SK-N-MC (cell line): ENCODE data around the gene AGAP1.

Experiments
- DNase-seq: peaks from one replicate; pipeline ENCODE4 v3.0.0-alpha.2; 2011; ENCODE audit warnings: low read depth, low spot score
- H3K27ac ChIP-seq: fragments of 200-600 bp; sonication (generic); 2 replicates; pipeline ENCODE4 v1.5.1; 2016; ENCODE audit warnings: mixed run types
- H3K36me3 ChIP-seq: fragments of 200-600 bp; sonication (generic); 2 replicates; pipeline ENCODE4 v1.6.1; 2017; ENCODE audit warnings: antibody characterized with exemption, low read length, mixed read lengths; ENCODE audit not compliant: insufficient read depth
- H3K4me3 ChIP-seq: fragments of 200-600 bp; sonication (generic); 2 replicates; pipeline ENCODE4 v1.5.1; 2016
- H3K9ac ChIP-seq: fragments of 200-600 bp; sonication (generic); 2 replicates; pipeline ENCODE4 v1.8.0; 2017; ENCODE audit warnings: mixed run types, mixed read lengths; ENCODE audit not compliant: insufficient read length
- H3K9me3 ChIP-seq: fragments of 200-600 bp; sonication (generic); 2 replicates; pipeline ENCODE4 v1.6.1; 2017; ENCODE audit warnings: low read depth, mild to moderate bottlenecking, antibody characterized with exemption, low read length, moderate library complexity, mixed read lengths
- EZH2 ChIP-seq: fragments of 200-600 bp; sonication (generic); IDR thresholded peaks from one replicate; pipeline ENCODE4 v1.6.1; 2017; ENCODE audit warnings: antibody characterized with exemption
- FOXP2 ChIP-seq: optimal IDR thresholded peaks from 2 replicates; pipeline ENCODE3; 2011; ENCODE audit warnings: mild to moderate bottlenecking, moderate library complexity; ENCODE audit not compliant: insufficient read depth; ENCODE audit errors: extremely low read length, control extremely low read depth
- POLR2AphosphoS5 ChIP-seq: IDR thresholded peaks from 2 replicates; pipeline ENCODE4 v1.6.1; 2012; ENCODE audit warnings: mild to moderate bottlenecking, low read depth, low read length, borderline replicate concordance

Gene AGAP1

DNA sequence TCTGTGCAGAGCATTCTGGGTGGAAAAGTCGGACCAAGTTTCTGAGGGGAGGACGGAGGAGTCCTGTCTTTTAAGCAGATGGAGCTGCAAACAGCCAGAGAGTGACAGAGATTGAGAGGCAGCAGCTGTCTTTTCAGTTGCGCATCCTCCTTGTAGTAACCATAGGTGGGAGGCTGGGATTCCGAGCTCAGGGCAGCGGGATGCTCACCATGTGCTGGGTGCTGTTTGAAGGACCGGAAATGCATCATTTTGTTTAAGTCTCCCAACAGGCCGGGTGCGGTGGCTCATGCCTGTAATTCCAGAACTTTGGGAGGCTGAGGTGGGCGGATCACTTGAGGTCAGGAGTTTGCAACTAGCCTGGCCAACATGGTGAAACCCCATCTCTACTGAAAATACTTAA lies 93.4 kb downstream of the AGAP1 start:
- H3K9me3 ChIP-seq: no peaks in the 10 kb centered on the region
- H3K4me3 ChIP-seq: no peak overlapping the region
- H3K27ac ChIP-seq: no peak overlapping the region
- TF ChIP-seq EZH2 (no peak), FOXP2 (no peak), POLR2AphosphoS5 (no peak)
- no peak for DNase-seq
- H3K9ac ChIP-seq: no peak overlapping the region
- no peaks in the 10 kb centered on the region for H3K36me3 ChIP-seq

- TF ChIP-seq POLR2AphosphoS5 (no peak), EZH2 (no peak), FOXP2 (no peak)
- DNase-seq: no peak
- H3K27ac ChIP-seq: no peak overlapping the region
- no peaks in the 10 kb centered on the region for H3K9me3 ChIP-seq
- no peak overlapping the region for H3K9ac ChIP-seq
- H3K36me3 ChIP-seq: no peaks in the 10 kb centered on the region
- no peak overlapping the region for H3K4me3 ChIP-seq
Measured at GRCh38 chr2:235588750-235589149, 94.9 kb downstream of the AGAP1 start.

DNA sequence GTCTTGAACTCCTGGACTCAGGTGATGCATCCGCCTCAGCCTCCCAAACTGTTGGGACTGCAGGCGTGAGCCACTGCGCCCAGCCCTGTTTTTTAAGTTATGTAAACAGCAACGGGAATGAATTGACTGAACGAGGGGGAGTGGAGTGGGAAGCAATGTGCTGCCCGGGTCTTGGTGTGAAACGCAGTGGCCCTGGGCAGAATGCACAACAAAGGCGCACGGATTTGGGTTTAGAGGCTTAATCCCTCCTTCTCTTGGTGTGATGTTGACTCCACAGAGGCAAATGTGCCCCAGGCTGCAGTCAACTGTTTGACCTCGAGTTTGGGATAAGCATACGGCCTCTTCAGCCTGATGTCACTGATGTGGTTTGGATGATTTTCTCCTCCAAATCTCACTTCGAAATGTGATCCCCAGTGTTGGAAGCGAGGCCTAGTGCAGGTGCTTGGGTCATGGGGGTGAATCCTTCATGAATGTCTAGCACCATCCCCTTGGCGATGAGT lies 97.4 kb downstream of the AGAP1 start:
- Histone ChIP-seq H3K9me3 (no peaks in the 10 kb centered on the region), H3K27ac (no peak overlapping the region), H3K36me3 (no peaks in the 10 kb centered on the region), H3K9ac (no peak overlapping the region), H3K4me3 (no peak overlapping the region)
- DNase-seq: no peak
- TF ChIP-seq FOXP2 (no peak), POLR2AphosphoS5 (no peak), EZH2 (no peak)

DNA sequence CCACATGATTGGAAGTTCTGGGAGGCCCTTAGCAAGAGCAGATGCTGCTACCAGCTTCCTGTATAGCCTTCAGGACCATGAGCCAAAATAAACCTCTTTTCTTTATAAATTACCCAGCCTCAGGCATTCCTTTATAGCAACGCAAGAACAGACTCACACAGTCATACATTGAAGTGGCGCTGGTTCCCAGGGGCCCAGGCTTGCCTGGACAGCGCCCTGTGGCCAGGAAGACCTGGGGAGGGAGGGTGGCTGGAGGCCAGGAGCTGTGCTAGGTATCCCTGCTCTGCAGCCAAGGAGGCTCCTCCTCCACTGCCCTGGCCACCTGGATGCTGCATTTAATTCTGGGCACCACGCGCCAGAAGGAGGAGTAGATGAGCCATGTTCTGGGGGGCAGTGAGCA lies 98.1 kb downstream of the AGAP1 start:
- Histone ChIP-seq H3K36me3 (no peaks in the 10 kb centered on the region), H3K9ac (no peak overlapping the region), H3K27ac (no peak overlapping the region), H3K9me3 (no peaks in the 10 kb centered on the region), H3K4me3 (no peak overlapping the region)
- TF ChIP-seq POLR2AphosphoS5: no peak
- DNase-seq: no peak

GRCh38 chr2:235592430-235592829 lies 98.6 kb downstream of the AGAP1 start:
- no peak overlapping the region for H3K9ac ChIP-seq
- H3K36me3 ChIP-seq: no peaks in the 10 kb centered on the region
- no peak for TF ChIP-seq POLR2AphosphoS5
- no peak for TF ChIP-seq FOXP2
- TF ChIP-seq EZH2: no peak
- H3K27ac ChIP-seq: no peak overlapping the region
- no peak overlapping the region for H3K4me3 ChIP-seq
- no peaks in the 10 kb centered on the region for H3K9me3 ChIP-seq
- DNase-seq: no peak

GRCh38 chr2:235592836-235593235 lies 99.0 kb downstream of the AGAP1 start:
- TF ChIP-seq FOXP2: no peak
- DNase-seq: no peak
- Histone ChIP-seq H3K27ac (peak overlapping the region; percentile 78), H3K9me3 (no peaks in the 10 kb centered on the region), H3K9ac (no peak overlapping the region), H3K36me3 (no peaks in the 10 kb centered on the region), H3K4me3 (no peak overlapping the region)

GRCh38 chr2:235594041-235594440 lies 100.2 kb downstream of the AGAP1 start:
- no peak for TF ChIP-seq EZH2
- TF ChIP-seq POLR2AphosphoS5: no peak
- no peak for TF ChIP-seq FOXP2
- Histone ChIP-seq H3K4me3 (no peak overlapping the region), H3K27ac (no peak overlapping the region), H3K36me3 (no peaks in the 10 kb centered on the region), H3K9ac (no peak overlapping the region), H3K9me3 (no peaks in the 10 kb centered on the region)
- peak; percentile 88 for DNase-seq

DNA sequence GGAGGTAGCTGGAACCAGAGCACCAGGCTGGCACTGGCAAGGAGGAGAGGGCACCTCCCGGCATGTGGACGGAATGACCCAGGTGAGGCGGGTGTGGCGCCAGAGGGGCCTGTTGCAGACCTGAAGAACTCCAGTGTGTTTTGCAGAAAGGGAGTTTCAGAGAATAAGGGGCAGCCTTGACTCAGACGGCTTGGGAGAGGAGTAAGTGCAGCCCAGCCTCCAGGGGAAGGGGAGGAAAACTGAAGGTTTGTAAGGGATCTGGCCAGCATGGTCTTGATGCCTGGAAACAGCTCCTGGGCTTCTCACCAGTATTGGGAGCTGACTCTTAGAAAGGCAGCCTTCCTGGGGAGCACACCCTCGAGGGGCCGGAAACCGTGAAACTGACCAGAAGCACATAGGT lies 101.1 kb downstream of the AGAP1 start:
- TF ChIP-seq FOXP2: no peak
- Histone ChIP-seq H3K27ac (peak overlapping the region; percentile 27; the same call in 1 of the 2 replicates), H3K9me3 (no peaks in the 10 kb centered on the region), H3K36me3 (no peaks in the 10 kb centered on the region), H3K9ac (no peak overlapping the region), H3K4me3 (no peak overlapping the region)
- no peak for DNase-seq

DNA sequence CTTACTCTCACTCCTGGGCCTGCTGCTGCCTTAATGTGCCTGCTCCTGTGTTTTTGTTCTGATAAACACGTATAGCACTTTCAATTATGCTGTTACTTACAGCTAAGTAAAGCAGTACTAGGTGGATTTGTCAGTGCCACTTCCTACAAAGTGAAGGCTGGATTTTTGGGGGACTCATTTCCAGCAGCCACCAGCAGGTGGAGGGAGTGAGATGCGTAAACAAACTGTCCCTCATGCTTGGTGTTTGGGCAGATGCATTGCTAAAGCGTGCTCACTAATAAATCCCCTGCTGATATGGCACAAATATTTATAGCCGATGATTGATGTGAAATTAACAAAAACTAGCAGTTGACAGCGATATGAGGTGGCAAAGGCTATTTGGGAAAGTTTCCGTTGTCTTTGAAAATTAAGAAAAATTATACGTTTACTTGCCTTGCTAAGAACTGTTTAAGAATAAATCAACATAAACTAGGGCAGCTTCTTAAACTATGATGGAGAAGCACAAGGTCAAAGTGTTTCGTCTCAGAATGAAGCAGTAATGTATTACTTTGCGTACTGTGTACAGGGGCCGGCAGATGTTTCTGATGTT lies 101.7 kb downstream of the AGAP1 start:
- H3K9me3 ChIP-seq: no peaks in the 10 kb centered on the region
- TF ChIP-seq EZH2 (no peak), FOXP2 (peak; percentile 97)
- no peak overlapping the region for H3K9ac ChIP-seq
- peak; percentile 47 for DNase-seq
- H3K36me3 ChIP-seq: no peaks in the 10 kb centered on the region
- peak overlapping the region; percentile 27; the same call in 1 of the 2 replicates for H3K27ac ChIP-seq
- H3K4me3 ChIP-seq: no peak overlapping the region
